ENCODE data around the gene FAM78B.

FAM78B gene

DNA sequence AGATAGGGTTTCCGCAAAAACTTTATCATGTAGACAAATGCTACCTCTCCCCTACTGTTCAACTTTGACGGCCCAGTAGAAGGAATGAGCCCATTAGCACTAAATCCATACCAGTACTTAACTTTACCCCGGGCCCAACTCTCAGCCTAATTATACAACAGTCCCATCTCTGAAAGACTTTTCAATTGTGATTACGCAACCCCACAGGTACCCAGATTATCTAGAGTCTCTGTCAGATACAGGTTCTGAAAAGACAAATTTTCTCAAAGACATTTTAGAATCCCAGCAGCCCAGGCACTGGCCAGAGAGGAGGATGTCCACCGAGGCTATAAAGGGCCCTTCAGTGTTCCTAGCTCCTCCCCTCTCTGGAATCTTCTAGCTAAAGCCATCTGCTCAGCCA is 15.0 kb downstream of the FAM78B start:
- TF ChIP-seq, protein P1, sequence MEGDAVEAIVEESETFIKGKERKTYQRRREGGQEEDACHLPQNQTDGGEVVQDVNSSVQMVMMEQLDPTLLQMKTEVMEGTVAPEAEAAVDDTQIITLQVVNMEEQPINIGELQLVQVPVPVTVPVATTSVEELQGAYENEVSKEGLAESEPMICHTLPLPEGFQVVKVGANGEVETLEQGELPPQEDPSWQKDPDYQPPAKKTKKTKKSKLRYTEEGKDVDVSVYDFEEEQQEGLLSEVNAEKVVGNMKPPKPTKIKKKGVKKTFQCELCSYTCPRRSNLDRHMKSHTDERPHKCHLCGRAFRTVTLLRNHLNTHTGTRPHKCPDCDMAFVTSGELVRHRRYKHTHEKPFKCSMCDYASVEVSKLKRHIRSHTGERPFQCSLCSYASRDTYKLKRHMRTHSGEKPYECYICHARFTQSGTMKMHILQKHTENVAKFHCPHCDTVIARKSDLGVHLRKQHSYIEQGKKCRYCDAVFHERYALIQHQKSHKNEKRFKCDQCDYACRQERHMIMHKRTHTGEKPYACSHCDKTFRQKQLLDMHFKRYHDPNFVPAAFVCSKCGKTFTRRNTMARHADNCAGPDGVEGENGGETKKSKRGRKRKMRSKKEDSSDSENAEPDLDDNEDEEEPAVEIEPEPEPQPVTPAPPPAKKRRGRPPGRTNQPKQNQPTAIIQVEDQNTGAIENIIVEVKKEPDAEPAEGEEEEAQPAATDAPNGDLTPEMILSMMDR (conservative IDR thresholded peaks at IDR 0.05): no peak
- no peak overlapping the region for H3K27ac ChIP-seq

DNA sequence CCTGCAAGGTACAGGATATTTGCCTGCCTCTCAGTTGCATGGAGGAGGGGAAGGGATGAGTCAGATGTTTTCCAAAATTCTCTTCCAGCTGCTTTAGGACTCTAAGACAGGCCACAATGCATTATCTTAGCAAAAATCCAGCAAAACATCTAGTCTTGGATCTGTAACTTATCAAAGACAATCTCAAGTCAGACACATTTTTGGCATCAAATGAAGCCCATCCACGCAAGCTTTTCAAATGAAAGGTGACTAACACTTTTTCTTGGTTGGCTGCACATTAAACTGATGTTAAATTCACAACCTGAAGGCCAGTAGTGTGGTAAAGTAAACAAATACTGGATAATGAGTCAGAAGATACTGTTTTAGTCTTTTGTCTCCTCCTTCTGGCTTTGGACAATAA is 21.3 kb downstream of the FAM78B start:
- TF ChIP-seq, protein P1 (conservative IDR thresholded peaks at IDR 0.05): no peak

DNA sequence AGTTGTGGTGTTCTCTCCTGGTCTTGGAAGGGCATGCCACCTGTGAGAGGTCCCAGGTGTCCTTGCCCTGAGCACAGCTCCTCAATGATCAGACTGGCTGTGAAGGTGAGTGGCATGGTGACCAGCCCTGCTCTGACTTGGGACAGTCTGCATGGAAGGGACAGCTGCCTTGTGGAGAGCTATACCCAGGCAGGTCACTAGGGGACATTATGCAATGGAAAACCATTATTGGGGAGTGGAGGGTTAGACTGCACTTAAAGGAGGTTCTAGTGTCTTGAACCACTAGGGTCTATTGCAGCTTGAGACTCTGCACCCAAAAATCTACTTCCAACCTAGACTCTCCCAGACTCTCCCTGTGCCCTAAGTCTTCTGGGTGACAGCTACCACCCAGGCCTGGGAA is 24.8 kb downstream of the FAM78B start:
- TF ChIP-seq, protein P1 (conservative IDR thresholded peaks at IDR 0.05): no peak
- H3K27ac ChIP-seq: no peak overlapping the region

More for the DNA sequence above, 21.3 kb downstream of the FAM78B start:
- no peak overlapping the region for H3K27ac ChIP-seq

DNA sequence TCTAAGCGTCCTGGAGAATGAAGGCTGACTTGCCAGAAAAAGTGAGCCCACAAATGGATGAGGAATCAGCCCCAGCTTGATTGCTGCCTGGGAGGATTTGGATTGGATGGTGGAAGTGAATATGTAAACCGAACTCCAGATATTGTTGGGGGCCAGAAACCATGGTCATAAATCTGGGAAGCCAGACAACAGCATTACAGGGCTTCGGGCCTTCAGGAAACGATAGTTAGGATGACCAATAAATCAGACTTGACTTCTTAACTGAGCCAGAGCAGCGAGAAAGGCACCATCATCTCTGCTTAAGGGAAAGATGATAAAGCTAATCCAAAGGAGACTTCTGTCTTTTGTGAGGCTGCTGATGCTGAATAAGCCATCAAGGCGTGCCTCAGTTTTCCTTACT is 26.6 kb downstream of the FAM78B start:
- TF ChIP-seq, protein P1 (conservative IDR thresholded peaks at IDR 0.05): no peak
- H3K27ac ChIP-seq: no peak overlapping the region

DNA sequence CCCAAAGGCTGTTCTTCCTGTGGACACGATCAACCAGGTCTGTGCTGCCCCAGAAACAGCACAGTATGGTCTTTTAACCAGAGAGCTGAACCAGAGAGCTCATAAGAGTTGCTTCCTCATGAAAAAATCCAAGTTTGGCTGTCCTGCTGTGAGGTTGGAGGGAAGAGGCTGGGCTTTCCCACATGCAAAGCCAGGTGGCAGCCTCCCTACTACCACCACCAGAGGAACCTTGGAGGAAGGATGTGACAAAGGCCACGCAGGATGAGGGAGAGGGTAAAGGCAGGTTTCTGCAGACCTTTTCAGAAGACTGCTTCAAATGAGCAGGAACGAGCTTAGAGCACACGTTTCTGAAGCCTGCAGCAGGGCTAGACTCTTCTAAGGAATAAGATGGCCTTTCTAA is 27.1 kb downstream of the FAM78B start:
- TF ChIP-seq, protein P1 (conservative IDR thresholded peaks at IDR 0.05): no peak
- no peak overlapping the region for H3K27ac ChIP-seq

DNA sequence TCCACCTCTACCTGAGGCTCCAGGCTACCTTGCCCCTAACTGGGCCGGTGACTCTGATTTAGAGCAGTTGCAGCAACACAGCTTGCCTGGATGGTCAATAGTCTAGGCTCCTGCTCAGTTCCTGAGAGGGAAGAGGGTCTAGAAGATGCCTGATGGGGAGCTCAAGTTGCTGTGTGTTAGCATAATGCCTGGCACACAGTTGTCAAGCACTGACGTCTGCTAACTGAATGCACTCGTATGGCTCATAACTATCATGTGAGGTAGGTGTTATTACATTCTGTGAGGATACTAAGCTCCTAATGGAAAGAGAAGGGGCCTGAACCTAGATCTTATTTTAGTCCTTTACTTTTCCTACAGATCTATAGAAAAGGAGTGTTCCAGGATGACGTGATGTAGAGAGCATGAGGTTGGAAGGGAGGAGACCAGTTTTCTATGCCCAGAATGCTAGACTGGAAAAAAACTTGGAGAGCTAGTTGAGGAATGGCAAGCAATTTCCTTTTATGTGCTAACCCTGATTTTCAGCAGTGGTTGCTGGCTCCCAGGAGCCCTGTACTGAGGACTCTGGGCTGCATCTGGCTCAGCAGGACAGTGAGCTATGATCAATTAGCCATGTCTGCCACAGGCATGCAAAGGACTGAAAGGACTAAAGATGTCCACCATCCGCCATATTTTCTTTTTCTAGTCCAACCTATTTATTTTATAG is 30.0 kb downstream of the FAM78B start:
- TF ChIP-seq, protein P1 (conservative IDR thresholded peaks at IDR 0.05): no peak
- H3K27ac ChIP-seq: no peak overlapping the region

DNA sequence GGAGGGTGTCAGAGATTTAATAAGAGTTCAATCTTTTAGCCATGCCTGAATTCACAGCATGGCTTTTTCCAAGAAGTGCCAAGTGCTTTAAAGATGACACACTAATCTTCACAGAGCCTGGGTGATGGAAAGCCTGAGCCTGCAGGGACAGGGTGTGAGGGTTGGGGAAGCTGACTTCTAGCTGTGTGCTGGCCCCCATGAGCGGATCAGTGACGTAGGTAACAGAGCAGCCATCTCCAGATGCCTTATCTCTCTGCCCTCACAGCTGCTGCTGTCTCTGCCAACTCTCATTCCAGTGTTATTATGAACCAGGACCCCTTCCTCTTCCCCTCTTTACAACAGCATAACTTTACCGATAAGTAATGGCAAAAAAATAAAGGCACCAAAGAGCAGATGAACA is 30.6 kb downstream of the FAM78B start:
- H3K27ac ChIP-seq: no peak overlapping the region
- TF ChIP-seq, protein P1 (conservative IDR thresholded peaks at IDR 0.05): no peak

Data from VCaP (cell line).